ENCODE measurements around the gene GPX3.

GPX3 gene

DNA sequence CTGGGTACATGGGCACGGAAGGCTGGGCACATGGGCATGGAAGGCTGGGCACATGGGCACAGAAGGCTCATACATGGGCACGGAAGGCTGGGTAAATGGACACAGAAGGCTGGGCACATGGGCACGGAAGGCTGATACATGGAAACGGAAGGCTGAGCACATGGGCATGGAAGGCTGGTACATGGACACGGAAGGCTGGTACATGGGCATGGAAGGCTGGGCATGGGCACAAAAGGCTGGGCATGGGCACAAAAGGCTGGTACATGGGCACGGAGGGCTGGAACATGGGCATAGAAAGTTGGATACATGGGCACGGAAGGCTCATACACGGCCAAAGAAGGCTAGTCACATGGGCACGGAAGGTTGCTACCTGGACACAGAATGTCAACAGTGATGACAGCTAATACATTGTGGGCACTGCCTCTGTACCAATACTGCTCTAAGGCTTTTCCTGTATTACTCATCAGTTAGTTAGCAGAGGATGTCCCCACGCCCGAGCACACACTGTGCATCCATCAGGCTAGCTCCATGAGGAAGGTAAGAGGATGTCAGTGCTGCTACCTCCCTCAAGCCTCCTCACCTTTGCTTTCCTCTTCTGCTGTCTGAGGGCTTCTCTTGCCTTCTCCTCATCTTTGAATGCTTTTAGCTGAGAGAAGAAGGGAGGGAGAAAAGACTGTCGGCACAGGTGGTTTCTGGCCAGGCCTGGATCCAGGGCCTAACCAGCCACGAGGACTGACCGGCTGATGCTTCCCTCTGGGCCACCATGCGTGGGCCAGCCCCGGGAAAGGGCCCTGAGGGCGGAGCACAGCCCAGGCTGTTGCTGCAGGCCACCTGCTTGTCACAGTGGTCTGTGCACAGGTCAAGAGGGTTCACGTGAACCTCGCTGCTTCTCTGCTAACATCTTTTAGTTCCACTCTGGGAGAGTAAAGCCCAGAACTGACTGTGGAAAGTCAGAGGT lies 14.3 kb downstream of the GPX3 start:
- DNase-seq: no peak

DNA sequence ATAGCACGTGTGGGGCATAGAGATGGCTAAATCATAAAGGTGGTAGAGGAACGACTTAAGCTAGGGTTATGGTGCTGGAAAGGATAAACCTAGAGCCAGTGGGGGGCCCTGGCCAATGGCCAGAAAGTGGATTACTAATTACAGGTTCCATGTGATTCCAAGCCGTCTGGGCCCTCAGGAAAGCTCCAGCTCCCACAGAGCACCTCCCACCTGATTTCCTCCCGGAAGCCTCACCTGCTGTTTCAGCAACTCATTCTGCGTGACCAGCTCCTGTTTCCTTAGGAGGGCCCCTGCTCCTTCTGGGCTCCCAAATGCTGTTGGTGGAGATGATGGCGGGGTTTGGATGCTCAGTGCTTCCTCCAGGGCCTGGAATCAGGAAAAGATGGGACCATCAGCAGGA lies 16.2 kb downstream of the GPX3 start:
- DNase-seq: no peak

DNA sequence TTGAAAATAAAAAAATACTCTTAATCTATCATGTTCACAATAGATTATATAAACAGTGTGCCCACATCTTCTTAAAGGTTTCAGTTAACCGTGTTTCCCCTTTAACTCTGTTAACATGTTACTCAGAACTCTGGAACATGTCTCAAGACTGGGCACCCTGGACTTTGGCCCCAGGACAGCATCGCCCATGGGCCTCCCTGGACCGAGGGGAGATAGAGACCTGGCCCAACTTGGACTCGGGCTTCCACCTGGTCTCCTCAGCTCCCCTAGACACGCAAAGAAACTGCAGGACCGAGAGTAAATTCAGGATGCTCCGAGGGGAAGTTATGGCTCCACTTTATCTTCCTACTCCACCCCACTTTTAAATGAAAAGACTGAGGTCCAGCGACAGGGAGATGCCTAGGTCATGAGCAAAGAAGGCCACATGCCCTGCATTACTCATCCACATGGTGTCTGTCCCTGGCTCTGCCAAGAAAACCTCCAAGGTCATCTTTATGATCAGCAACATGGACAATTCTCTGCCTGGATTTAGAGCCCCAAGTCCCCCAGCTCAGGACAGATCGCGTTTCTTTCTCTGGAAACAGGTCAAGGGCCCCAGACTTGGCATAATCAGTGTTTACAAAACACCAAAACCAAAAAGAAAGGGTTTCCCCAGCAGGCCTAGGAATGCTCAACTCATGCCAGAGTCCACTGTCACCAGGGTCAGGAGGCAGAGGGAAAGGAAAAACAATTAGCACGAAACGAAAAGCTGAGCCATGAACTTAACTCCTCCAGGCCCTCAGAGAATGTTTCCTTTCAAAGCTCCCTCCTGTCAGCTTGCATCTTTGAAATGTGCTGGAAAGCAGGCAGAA lies 17.4 kb downstream of the GPX3 start:
- DNase-seq: no peak

DNA sequence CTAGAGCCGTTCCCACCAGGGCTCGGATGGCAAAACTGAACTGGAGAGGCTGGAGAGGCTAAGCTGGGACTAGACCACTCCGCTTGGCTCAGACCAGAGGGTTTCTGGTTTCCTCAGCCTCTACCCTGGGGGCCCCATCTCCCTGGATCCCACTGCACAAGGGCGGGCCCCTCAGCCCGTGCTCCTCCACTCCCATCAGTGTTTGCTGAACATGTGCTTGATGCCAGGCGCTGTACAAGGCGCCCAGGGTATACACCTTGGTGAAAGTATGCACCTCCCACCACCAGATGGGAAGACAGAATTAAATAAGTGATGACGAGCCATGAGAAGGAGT lies 18.0 kb downstream of the GPX3 start:
- no peak for DNase-seq

DNA sequence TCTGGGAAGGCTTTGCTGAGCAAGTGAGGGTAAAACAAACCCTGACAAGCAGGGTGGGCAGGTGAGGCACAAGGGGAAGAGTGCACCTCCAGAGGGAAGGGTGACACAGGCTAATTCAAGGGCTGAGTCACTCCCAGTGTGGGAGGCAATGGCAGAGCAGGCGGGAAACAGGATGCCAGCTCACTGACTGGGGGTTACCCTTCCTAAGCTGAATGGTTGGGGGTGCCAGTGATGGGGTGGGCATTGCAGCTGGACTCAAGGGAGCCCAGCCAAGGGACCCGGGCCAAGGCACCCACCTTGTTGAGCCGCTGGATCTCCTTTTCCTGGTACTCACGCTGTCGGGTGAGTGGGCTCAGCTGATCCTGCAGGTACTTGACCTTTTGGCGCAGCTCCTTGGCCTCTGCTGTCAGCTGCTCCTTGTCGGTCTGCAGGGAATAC lies 18.4 kb downstream of the GPX3 start:
- peak; percentile 14 for DNase-seq

DNA sequence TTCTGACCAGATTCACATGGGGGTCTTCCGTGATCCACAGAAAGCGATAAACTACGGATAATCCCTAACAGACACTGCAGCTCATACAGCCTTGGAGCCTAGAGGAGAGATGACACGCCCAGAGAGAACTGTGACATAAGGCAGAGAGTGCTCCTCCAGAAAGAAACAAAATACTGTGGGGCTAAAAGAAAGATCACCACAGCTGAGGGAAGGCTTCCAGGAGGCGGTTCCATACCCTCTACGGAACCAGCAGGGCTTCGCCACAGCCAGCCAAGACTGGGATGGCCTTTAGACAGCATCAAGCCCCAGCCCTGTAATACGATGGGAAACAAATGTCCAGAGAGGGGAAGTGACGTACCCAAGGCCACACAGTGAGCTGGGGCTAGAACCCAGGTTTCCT lies 19.3 kb downstream of the GPX3 start:
- DNase-seq: no peak

DNA sequence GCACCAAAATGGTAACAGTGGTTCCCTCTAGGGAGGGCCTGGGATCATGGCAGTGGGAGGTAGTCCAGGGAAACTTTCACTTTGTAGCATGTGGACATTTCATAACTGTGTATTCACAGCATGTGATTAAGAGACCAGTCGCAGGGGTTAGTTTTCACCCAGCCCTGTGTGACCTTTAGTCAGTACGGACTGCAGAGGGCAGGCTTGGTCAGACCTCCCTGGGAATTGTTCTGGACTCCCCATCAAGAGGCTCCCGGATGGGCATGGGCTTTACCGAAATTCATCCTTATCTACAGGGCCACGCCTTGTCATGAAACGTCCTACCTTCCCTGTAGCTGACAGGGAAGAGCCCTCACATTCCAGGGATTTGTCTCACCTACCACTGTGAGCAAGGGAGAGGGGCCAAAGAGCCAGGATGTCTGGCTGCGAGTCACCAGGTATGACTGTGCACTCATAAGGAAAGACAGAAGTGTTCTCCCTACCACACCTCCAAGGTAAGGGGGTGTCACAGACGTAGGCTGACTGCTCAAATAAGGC lies 19.9 kb downstream of the GPX3 start:
- DNase-seq: no peak

DNA sequence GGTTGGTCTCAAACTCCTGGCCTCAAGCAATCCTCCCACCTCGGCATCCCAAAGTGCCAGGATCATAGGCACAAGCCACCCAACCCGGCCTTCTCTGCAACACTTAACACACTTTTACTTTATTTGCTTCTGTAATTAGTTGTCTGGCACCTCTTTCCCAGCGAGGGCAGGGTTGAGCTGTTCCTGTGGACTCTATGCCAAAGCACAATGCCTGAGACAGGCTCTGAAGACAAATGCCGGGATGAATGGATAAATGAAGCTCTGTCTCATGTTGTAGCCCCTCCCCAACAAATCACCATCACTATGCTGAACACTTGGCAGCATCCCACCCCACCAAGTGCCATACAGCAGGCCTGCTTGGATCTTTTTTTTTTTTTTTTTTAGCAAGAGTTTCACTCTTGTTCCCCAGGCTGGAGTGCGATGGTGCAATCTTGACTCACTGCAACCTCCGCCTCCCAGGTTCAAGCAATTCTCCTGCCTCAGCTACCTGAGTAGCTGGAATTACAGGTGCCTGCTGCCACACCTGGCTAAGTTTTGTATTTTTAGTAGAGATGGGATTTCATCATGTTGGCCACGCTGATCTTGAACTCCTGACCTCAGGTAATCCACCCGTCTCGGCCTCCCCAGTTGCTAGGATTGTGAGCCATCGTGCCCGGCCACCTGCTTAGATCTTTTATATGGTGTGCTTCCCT lies 21.3 kb downstream of the GPX3 start:
- DNase-seq: no peak

DNA sequence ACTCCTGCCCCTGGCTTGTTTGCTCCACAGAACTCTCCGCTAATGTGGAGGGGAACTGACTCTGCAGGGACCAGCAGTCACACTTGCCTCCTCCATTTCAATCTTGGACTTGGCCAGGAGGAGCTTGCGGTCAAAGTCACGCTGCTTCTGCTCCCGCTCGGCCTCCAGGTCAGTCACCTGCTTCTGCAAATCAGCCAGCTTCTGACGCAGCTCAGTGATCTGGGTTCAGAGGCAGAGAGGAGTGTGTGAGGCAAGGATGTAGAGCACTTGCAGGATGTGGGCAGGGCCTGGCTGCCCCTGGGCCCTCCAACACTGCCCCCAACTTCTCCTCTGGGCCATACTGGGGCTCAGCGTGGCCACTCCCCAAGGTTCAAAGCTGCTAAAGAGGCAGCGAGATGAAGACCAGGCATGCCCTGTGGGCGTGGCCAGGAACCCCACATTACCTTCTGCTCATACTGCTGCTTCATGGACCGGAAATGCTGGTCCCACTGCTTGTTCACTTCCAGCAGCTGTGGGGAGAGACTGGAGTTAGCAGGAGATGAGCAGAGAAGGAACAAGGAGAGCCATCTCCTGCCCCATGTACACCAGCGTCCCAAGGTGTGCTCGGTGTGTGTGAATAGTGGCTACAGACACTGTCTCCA lies 22.2 kb downstream of the GPX3 start:
- no peak for DNase-seq

DNA sequence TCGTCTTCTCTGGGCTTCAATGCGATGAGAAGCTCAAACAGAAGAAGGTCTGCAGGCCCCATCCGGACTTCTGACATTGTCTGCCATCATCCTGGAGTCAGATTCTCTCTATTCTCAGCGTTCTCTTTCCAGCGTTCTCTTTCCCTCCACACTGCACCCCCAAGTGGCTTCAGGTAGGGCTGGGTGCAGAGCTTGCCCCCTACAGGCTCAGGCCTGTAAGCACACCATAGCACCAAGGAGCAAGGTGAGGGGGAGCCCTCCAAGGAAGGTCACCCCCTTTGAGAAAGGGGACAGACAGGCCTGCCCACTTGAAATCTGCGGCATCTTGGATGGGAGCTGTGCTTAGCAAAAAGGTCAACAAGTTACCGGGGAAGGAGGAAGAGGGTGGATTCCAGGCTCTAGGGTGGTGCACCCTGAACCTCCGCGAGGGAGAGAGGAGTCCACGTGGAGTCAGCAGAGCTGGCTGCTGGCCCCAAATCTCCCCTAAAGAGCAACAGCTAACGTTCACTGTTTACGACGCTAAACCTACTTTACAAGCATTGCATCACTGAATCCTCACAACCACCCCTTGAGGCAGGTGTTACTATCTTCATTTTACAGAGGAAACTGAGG lies 27.5 kb downstream of the GPX3 start:
- no peak for DNase-seq

DNA sequence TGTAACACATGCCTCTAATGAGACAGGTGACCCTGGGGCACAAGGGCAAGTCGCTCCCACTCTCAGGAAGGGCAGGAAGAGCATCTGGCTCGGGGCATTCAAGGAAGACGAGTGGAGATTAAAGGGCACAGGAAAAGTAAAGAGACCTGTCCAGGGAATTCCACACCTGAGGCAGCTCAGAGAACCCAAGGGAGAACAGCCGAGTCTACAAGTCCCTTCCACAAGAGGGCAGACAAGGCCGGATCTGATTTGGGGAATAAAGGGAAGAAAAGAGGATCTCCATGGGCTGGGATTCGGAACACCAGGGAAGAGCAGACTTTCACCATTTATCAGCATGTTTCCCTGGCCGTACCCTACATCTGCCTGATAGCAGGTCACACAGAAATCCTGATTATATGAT lies 28.1 kb downstream of the GPX3 start:
- DNase-seq: no peak

DNA sequence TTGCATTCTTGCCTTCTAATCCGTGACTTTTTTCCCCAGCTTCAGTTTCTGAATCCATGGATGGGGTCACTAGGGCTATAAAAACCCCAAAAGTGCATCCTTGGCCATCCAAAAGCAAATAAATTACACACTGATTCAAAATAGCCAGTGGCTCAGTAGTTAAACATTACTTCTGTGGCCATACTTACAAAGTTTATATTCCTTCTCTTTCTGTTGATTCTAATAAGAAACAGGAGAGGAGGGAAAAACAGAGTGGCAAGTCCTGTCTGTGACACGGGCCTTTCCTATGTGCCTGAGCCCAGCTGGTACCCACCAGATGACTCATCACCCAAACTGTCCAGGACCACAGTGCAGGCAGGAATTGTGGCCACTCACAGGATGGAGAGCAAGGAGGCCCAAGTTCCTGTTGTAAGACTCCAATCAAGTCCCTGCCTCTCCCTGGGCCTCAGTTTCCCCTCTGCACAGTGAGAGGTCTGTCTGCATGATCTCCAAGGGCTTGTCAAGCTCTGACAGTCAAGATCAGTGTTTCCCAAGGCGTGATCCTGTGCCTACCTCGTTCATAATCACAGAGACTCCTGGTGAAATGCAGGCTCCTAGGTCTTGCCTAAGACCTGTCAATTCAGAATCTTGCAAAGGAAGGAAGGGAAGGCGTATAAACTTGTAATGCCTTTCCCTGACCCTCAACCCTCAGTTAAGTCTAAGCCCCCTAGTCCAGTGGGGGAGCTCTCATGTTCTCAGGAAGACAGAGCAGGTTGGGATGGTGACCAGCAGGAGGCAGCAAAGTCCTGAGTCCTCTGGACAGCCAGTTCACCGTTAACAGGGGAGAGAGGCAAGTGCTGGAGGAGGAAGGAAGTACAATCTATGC lies 30.9 kb downstream of the GPX3 start:
- peak; percentile 70 for DNase-seq

DNA sequence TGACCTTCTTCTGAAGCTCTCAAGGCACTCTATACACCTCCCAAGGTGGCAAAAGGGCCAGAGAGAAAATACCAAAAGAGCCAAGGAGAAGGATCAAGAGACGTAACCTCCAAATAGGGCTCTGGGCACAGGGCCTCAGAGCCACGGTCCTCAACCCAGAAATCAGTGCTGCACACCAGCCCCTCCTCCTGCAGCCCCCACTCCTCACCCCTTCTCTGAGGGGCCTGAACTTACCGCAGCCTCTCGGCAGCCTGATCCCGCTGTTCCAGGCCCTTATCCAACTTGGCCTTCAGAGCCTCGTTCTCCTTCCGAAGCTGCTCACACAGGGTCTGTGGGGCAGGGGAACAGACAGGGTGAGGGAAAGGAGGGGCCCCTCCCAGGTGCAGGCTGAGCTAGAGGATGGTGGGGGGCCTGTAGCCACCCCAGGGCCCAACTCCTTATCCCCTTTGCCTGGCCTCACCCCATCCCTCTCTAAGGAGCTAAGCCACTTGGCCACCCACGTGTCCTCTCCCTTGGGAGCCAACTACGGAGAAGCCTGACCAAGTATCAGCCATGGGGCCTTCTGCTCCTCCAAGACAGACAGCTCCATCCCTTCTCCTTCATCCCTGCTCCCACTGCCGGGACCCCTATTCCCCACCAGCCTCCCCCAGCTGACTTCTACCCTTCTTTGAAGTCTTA lies 31.7 kb downstream of the GPX3 start:
- no peak for DNase-seq

DNA sequence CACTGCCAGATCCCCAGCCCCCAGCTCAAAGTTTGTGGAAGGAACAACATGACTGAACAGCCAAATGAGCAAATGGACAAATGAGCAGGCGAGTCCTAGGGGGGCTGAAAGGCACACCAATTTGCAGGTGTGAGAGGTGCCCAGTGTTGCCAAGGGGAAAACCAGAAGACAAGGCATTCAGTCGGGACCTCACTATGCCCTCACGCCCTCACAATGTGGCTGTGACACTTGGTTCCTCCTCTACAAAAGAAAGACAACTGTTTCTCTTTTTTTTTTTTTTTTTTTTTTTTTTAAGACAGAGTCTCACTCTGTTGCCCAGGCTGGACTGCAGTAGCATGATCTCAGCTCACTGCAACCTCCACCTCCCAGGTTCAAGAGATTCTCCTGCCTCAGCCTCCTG lies 32.4 kb downstream of the GPX3 start:
- DNase-seq: no peak

DNA sequence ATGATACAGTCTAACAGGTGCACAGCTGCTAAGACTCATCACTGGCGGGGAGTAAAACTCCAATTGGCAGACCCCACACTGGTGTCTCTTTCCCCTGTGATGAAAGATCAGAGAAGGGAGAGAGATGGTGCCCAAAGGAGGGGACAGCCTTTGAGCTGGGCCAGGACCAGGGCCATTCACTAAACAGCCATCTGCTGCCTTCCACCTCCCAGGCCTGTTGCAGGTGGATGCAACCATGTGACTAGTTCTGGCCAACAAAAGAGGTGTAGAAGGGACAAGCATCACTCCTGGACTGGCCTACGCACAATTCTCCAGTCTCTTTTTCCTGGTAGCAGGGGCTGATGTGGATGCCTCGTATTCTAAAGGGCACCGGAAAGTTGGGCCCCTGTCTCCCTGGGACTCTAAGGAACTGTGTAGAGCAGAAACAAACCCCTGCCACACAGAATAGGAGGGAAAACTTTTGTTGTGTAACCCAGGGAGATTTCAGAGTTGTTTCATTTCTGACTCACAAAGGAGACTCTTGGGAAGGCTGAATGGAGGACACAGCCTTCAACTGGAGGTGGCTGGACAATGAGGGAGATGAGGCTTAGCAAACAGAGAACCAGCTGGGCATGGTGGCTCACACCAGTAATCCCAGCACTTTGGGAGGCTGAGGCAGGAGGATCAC lies 33.5 kb downstream of the GPX3 start:
- DNase-seq: no peak

DNA sequence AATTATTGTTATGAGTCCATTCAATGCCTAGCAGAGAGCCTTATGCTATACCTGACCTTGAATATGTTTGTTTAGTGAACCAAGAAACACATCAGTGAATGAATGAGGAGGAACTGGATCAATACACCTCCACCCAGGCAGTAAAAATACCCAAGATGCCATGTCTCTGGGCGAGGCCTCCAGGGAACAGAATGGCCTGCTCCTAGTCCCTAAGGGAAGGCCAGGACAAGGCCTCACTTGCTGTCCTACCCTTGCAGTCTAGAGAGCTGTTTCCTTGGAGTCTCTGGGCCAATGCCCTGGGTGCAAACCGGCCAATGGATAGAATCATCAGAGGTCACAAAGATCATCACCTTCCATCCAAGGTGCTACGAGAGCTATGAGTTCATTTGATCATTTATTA lies 34.3 kb downstream of the GPX3 start:
- no peak for DNase-seq

DNA sequence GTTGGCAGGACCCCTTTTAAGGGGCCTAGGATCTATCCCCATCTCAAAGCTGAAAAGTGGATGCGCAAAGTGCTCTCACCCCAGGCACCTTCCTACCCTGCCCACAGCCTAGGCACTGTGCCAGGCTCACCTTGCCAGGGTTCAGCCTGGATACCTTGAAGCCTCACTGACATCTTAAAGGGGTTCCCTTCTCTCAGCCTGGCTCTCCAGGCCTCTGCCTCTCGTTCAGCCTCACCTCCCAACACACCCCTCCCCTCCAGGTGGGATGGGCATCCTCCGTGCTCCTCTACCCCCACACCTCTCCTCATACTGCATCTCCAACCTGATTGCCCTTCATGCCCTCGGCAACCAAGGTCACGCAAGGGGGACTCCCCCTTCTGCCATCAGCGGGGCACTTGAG lies 34.9 kb downstream of the GPX3 start:
- DNase-seq: no peak

DNA sequence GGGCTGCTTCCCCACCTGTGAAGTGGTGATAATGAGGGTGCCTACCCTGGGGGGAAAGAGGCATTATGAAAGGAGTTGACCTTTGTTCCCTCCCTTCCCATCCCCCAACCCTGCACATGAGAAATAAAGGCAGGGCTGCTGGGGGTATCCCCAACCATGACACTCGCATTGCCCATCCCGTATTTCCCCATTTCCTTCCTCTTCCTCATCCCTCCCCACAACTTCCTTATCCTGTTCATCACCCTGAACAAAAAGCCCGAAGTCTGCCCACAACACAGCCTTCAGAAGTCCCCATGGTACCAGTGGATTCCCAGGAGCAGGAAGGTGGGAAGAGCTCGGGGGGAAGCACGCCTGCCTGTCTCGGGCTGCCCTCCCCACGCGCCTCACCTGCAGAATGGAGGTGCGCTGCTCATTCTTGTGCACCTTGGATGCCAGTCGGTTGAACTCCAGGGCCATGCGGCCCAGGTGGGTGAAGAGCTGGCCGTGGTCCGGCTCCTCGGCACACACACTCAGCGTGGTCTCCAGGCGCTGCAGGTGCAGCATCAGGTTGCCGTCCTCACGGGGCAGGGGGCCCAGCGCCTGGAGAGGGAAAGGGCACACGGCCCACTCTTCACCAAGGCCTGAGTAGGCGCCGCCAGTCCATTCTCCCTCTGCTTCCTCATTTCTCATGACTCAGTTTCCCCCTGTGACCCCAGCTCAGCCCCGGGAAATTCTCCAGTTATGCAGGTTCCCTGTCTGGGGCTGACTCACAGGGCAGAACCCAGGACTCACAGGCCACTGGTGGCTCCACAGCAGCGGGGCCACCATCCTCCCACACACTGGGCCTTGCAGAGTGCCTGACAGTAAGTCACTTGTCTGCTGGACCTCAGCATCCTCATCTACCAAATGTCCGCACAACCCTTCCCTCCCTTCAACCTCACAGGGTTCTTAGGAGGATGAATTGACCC lies 36.3 kb downstream of the GPX3 start:
- no peak for DNase-seq

DNA sequence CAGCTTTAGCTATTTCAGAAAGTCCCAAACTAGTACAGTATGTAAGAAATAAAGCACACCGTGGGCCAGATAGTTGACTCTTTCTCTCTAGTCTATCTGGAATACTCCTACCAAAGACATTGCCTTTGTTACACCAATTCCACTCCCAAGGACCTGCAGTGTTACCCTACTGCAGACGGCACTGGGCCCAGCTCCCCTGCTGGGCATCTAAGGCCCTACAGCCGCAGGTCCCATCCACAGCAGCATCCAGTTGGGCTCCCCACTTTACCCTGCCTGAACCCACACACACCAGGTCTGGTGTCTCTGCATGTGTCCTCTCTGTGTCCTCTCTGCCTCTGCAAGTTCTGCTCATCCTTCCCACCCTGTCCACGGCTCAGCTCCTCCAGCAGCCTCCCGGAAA lies 37.9 kb downstream of the GPX3 start:
- no peak for DNase-seq

Data from stimulated activated CD4-positive, alpha-beta T cell treated with anti-CD3 and anti-CD28 coated beads, Interleukin-12 subunit alpha, Interleukin-12 subunit beta, amount 100 ng/mL, for 4 hours (primary cell).